Body of pancreas (tissue), 4 donors: ENCODE results near the gene IGSF21. TPM values are rescaled to one million over a fixed set of nuclear protein-coding genes. Genes with fewer than 3 reads are reported as not detected.
A peak's percentile ranks its signal among the peaks of the same experiment; 100 is the strongest.

Experiments
- ATAC-seq: fragments of 150-250 bp; one replicate; pipeline ENCODE4 v1.9.1; 2016
- DNase-seq, 4 donors: peaks; one replicate each; pipeline ENCODE4 v3.0.0-alpha.2; 2019
- H3K27ac ChIP-seq, 4 donors: fragments of 200-600 bp; sonication (generic); 1 replicate in 3 of 4; 2 replicates in 1 of 4; pipeline versions ENCODE4 v1.5.1 to v1.6.1; 2016 to 2019; ENCODE audit warnings: mild to moderate bottlenecking in 1 of 4, mixed read lengths in 1 of 4, moderate library complexity in 1 of 4
- H3K27me3 ChIP-seq, 2 donors: fragments of 200-600 bp; sonication (generic); one replicate each; pipeline ENCODE4 v1.6.0; 2016; ENCODE audit warnings: mild to moderate bottlenecking in 1 of 2
- H3K36me3 ChIP-seq, 2 donors: fragments of 200-600 bp; sonication (generic); replicated peaks in 1 of 2; 2 replicates each; pipeline ENCODE4 v1.5.1; 2016; ENCODE audit warnings: low read depth in 2 of 2; ENCODE audit not compliant: insufficient read depth in 1 of 2
- H3K4me1 ChIP-seq: fragments of 200-600 bp; sonication (generic); one replicate; pipeline ENCODE4 v1.6.0; 2016
- H3K4me3 ChIP-seq, 2 donors: fragments of 200-600 bp; sonication (generic); 1 replicate in 1 of 2; 2 replicates in 1 of 2; pipeline ENCODE4 v1.5.1; 2016 to 2019
- H3K9me3 ChIP-seq, 3 donors: fragments of 200-600 bp; sonication (generic); 1 replicate in 2 of 3; 2 replicates in 1 of 3; pipeline ENCODE4 v1.5.1; 2016
- POLR2A ChIP-seq, 3 donors: fragments of 450-650 bp; IDR thresholded peaks; one replicate each; pipeline ENCODE4 v1.6.1; 2016; ENCODE audit warnings: antibody characterized with exemption in 3 of 3, mild to moderate bottlenecking in 2 of 3
- WGBS, 2 donors: methylation state at CpG; one replicate each; pipeline ENCODE4 v1.1.5; 2017; 5-methylcytosine and 5-hydroxymethylcytosine counted together
- intact Hi-C: fragments of 100-400 bp; cut with DNase I; formaldehyde crosslinking; loops from one replicate; pipeline ENCODE4 v1.15.1; 2023
- total RNA-seq, 2 donors: library from RNA; depleted of rRNA; stranded (reverse); fragments of >200 nt; gene quantifications; one replicate each; pipeline ENCODE4 v1.1.0, GENCODE V29; 2016
- TF ChIP-seq, protein P1 (sequence below), 7 experiments: fragments of 450-650 bp in 4 of 7; fragments of 200-600 bp in 3 of 7; sonication (generic) in 3 of 7; IDR thresholded peaks; one replicate each; pipeline ENCODE4 v1.5.1; 2016 to 2019; ENCODE audit warnings: antibody characterized with exemption in 7 of 7

Gene IGSF21
- total RNA-seq, 2 donors from 2014 or later, result 0.33 to 2.1 TPM

DNA sequence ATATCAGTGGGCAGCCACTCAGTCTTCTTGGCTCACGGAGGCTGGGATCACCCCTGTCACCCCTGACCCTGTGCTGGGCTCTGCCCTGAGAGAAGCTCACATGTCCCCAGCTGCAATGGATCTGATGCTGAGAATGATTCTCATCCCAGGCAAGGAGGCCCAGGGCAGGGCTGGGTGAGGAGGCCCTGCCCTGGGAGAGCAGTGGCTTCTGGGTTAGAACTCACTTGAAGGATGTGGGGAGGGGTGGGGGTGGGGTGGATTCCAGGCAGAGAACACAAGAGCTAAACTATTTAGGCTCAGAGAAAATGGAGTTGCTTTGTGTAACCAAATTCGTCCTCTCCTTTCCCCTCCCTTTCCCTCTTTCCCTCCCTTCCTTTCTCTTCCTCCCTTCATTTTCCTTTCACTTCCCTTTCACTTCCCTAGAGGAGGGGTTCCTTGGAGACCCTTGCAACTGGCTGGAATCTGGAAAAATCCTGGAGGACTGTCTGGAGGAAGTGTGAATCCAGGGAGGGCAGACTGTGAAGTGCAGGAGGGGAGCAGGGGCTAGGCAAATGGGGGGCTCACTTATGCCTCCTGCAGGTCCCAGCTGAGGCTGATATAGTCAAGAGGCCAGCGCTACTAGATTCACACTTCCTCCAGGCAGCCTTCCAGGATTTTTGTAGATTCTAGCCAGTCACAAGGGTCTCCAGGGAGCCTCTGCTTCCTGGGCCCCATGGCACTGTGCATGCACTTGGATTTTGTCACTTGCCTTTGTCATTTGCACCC, 47.0 kb downstream of the IGSF21 start:
- no peaks in the 10 kb centered on the region for H3K36me3 ChIP-seq
- intact Hi-C loops, result no loop called here
- TF ChIP-seq, protein P1, sequence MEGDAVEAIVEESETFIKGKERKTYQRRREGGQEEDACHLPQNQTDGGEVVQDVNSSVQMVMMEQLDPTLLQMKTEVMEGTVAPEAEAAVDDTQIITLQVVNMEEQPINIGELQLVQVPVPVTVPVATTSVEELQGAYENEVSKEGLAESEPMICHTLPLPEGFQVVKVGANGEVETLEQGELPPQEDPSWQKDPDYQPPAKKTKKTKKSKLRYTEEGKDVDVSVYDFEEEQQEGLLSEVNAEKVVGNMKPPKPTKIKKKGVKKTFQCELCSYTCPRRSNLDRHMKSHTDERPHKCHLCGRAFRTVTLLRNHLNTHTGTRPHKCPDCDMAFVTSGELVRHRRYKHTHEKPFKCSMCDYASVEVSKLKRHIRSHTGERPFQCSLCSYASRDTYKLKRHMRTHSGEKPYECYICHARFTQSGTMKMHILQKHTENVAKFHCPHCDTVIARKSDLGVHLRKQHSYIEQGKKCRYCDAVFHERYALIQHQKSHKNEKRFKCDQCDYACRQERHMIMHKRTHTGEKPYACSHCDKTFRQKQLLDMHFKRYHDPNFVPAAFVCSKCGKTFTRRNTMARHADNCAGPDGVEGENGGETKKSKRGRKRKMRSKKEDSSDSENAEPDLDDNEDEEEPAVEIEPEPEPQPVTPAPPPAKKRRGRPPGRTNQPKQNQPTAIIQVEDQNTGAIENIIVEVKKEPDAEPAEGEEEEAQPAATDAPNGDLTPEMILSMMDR (IDR thresholded peaks at IDR 0.05), result no peak
- no peak for TF ChIP-seq POLR2A (IDR thresholded peaks at IDR 0.05)
- H3K9me3 ChIP-seq, result no peaks in the 10 kb centered on the region
- no peak overlapping the region for H3K27ac ChIP-seq
- H3K4me1 ChIP-seq, result no peaks in the 10 kb centered on the region
- 46 to 64% methylated on average over 3 of the region's 3 CpGs for WGBS, 2 donors
- DNase-seq (no peak), ATAC-seq (no peak)
- no peak overlapping the region for H3K4me3 ChIP-seq
- no peaks in the 10 kb centered on the region for H3K27me3 ChIP-seq

DNA sequence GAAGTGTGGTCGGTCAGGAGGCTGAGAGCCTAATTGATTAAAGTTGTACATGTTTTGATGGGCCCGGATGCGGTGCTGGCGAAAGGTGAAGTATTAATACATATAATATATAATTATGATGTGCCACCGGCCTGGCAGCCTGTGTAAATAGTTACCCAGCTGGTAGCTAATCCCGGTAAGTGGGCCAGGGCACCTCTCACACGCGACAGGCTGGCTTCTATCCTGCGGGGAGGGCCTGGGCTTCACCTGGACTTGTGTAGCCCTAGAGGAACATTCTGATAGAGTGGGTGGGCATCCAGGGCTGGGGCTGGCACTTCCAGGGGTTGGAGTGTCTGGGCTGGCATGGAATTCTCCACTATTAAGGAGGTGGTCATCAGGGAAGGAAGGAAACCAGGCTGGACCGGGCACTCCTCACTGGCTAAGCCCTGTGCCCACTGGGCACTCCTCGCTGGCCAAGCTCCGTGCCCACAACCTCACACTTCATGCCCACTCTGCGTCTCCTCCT, 48.3 kb downstream of the IGSF21 start:
- no peak overlapping the region for H3K27ac ChIP-seq
- no peak overlapping the region for H3K4me3 ChIP-seq
- 58 to 61% methylated on average over 13 of the region's 13 CpGs for WGBS, 2 donors
- intact Hi-C loops, result no loop called here
- peak in 2 of 4 donors; percentile 21 to 31 for DNase-seq
- H3K27me3 ChIP-seq, result no peaks in the 10 kb centered on the region
- TF ChIP-seq, protein P1 (IDR thresholded peaks at IDR 0.05), result no peak
- TF ChIP-seq POLR2A (IDR thresholded peaks at IDR 0.05), result no peak
- ATAC-seq, result no peak
- no peaks in the 10 kb centered on the region for H3K36me3 ChIP-seq
- no peaks in the 10 kb centered on the region for H3K4me1 ChIP-seq
- H3K9me3 ChIP-seq, result no peaks in the 10 kb centered on the region

DNA sequence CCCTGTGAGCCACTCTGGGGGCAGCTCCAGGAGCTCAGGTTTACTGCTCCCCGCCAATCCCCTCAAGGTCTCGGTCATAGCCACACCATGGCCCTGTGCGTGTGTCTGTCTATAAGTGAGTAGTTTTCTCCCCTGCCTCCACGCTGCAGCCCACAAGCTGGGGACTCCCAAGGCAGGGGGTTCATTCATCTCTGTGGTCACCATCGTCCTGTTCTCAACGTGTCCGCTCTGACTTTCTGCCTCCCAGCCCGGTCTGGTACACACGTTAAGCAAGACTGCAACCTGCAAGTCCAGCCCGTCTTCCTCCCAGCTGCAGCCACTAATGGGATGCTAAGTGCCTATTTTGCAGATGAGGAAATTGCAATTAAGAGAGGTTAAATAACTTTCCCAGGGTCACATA, 49.8 kb downstream of the IGSF21 start:
- WGBS, 2 donors, result 52 to 58% methylated on average over 9 to 10 of the region's 10 CpGs
- no peak for ATAC-seq
- H3K36me3 ChIP-seq, result no peaks in the 10 kb centered on the region
- no peaks in the 10 kb centered on the region for H3K27me3 ChIP-seq
- TF ChIP-seq, protein P1 (IDR thresholded peaks at IDR 0.05), result no peak
- TF ChIP-seq POLR2A (IDR thresholded peaks at IDR 0.05), result no peak
- H3K27ac ChIP-seq, result no peak overlapping the region
- no peak overlapping the region for H3K4me3 ChIP-seq
- no peak for DNase-seq
- intact Hi-C loops, result no loop called here
- H3K4me1 ChIP-seq, result no peaks in the 10 kb centered on the region
- no peaks in the 10 kb centered on the region for H3K9me3 ChIP-seq

DNA sequence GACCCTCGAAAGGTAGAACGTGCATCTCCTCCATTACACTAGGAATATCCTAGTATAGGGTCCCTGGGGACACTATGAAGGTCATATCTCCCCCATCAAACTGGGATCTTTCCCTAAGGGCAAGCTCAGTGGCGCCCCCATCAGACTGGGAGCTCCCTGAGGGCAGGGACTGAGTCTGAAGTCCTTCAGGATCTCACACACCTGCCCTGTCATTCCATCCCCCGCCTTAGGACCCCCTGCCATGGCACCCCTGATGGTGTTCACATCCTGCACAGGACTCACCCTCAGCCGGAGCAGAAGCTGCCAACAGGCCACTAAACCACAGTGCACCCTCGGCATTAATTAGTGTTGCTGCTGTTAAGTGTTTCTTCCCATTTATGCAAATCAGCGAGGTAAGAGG, 50.4 kb downstream of the IGSF21 start:
- no peaks in the 10 kb centered on the region for H3K4me1 ChIP-seq
- intact Hi-C loops, result no loop called here
- 62 to 68% methylated on average over 3 to 7 of the region's 7 CpGs for WGBS, 2 donors
- TF ChIP-seq, protein P1 (IDR thresholded peaks at IDR 0.05), result no peak
- TF ChIP-seq POLR2A (IDR thresholded peaks at IDR 0.05), result no peak
- H3K9me3 ChIP-seq, result no peaks in the 10 kb centered on the region
- no peak overlapping the region for H3K27ac ChIP-seq
- H3K27me3 ChIP-seq, result no peaks in the 10 kb centered on the region
- DNase-seq (no peak), ATAC-seq (no peak)
- H3K4me3 ChIP-seq, result no peak overlapping the region
- no peaks in the 10 kb centered on the region for H3K36me3 ChIP-seq

DNA sequence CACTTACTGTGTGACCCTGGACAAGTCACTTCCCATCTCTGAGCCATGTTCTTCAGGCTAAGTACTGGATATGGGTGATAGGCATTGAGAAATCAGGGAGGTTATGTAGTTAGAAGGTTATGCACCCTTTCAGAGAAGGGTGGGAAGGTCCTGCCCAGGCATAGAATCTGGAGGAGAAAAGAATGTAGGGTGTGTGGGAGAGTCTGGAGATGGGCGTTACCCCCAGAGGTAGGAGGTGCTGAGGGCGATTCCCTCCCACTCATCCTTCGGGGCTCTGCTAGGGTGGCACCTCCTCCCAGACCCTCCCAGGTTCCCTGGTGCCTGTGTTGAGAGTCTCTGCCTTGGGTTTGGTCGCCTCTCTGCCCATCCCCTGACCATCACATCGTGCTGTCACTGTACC, 51.1 kb downstream of the IGSF21 start:
- Histone ChIP-seq H3K4me1 (no peaks in the 10 kb centered on the region), H3K36me3 (no peaks in the 10 kb centered on the region), H3K27ac (no peak overlapping the region), H3K4me3 (no peak overlapping the region), H3K27me3 (no peaks in the 10 kb centered on the region), H3K9me3 (no peaks in the 10 kb centered on the region)
- no peak for TF ChIP-seq POLR2A (IDR thresholded peaks at IDR 0.05)
- TF ChIP-seq, protein P1 (IDR thresholded peaks at IDR 0.05), result no peak
- WGBS, 2 donors, result 70 to 80% methylated on average over 5 of the region's 5 CpGs
- no peak for DNase-seq
- no peak for ATAC-seq
- intact Hi-C loops, result no loop called here
